Esophagus squamous epithelium (tissue), 4 donors: ENCODE measurements around the gene CANT1.

ENCODE experiments used
- POLR2A ChIP-seq, 4 donors: fragments of 450-650 bp; IDR thresholded peaks; one replicate each; pipeline ENCODE4 v1.6.1; 2017; ENCODE audit warnings: antibody characterized with exemption in 4 of 4, mild to moderate bottlenecking in 4 of 4, moderate library complexity in 3 of 4
- TF ChIP-seq, protein P1 (sequence below), 6 experiments: fragments of 450-650 bp in 4 of 6; fragments of 200-600 bp in 2 of 6; sonication (generic) in 2 of 6; IDR thresholded peaks; one replicate each; pipeline ENCODE4 v1.5.1; 2016 to 2019; ENCODE audit warnings: antibody characterized with exemption in 6 of 6, mild to moderate bottlenecking in 4 of 6, moderate library complexity in 4 of 6

DNA sequence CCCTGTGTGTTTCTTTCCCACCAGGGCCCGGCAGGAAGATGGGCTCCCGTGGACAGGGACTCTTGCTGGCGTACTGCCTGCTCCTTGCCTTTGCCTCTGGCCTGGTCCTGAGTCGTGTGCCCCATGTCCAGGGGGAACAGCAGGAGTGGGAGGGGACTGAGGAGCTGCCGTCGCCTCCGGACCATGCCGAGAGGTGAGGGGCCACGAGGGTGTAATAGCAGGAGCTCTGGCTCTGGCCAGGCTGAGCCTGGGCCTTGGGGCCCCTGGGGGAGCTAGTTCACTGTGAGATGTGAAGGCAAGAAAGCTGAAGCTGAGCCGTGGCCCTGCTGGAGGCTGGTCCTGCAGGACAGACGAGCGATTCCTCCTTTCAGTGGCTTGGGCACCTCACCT lies 34.4 kb upstream of the CANT1 start:
- TF ChIP-seq POLR2A (IDR thresholded peaks at IDR 0.05): no peak
- TF ChIP-seq, protein P1, sequence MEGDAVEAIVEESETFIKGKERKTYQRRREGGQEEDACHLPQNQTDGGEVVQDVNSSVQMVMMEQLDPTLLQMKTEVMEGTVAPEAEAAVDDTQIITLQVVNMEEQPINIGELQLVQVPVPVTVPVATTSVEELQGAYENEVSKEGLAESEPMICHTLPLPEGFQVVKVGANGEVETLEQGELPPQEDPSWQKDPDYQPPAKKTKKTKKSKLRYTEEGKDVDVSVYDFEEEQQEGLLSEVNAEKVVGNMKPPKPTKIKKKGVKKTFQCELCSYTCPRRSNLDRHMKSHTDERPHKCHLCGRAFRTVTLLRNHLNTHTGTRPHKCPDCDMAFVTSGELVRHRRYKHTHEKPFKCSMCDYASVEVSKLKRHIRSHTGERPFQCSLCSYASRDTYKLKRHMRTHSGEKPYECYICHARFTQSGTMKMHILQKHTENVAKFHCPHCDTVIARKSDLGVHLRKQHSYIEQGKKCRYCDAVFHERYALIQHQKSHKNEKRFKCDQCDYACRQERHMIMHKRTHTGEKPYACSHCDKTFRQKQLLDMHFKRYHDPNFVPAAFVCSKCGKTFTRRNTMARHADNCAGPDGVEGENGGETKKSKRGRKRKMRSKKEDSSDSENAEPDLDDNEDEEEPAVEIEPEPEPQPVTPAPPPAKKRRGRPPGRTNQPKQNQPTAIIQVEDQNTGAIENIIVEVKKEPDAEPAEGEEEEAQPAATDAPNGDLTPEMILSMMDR (IDR thresholded peaks at IDR 0.05): no peak
